ENCODE results near the gene SELP. TPM values are rescaled to one million over a fixed set of nuclear protein-coding genes. Genes with fewer than 3 reads are reported as not detected.
A peak's percentile ranks its signal among the peaks of the same experiment; 100 is the strongest.

The SELP gene
- total RNA-seq, 2 experiments from 2014 or later, result 0.42 to 1.1 TPM

DNA sequence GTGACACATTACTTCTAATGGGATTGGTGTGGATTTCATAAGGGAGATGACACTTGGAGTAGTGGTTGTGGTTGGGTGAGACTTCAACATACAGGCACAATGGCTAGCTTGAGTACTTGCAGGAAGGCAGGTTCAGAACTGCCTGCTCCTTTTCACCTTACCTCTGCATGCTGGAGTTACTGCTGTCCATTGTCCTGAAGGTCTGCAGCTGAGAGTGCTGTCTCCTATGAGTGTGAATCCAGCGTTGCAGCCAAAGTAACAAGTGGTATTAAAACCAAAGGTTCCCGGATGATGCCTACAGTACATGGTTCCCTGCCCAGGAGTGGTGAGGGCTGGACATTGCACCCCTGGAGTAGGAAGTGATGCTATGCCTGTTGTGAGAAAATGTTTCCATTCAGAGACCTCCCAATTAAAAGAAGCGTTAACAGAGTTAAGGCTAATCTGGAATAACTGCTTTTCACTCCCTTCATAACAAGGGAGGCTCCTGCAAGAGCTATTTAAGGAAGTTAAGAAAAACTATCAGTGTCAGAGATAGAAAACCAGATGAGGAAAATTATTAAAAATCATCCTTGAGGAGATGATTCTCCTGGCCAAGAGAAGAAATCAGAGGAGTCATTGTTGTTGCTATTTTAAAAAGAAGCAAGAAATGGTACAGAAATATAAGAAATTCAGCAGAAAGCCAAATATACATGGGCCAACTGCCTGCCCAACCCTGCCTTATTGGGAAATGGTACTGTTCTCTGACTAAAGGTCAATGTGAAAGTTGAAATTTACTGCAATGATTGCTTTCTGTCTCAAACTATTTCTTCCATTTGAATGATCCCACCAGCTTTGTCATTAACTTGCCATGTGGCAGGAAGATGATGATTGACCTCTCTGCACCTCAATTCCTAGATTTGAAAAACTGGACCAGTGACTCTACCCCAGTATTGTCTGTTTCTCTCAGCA is 33.9 kb downstream of the SELP start:
- Mint-ChIP-seq H3K4me3 (no peak overlapping the region), H3K36me3 (no peaks in the 10 kb centered on the region), H3K27ac (no peak overlapping the region), H3K27me3 (no peaks in the 10 kb centered on the region), H3K9me3 (no peaks in the 10 kb centered on the region), H3K4me1 (peaks cover 54% of the 10 kb centered on the region)
- peak; percentile 23 for DNase-seq

DNA sequence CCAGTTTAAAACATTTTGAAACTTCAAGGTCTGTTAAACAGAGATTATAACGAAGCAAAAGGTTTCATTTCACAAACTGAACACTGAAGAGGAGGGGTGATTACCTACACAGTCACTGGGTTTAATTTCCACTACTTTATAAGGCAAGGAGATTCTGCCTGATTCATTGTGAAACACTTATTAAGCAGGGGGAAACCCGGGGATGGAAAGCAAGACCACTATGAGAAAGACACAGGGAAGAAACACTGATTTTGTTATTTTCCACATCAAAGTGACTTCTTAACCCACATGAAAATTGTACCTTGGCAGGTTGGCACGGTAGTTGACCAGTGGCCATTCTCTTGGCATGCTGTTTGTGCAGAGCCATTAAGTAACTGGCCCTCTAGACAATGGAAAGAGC is 35.5 kb downstream of the SELP start:
- Mint-ChIP-seq H3K4me3 (peak overlapping the region; percentile 72), H3K36me3 (no peaks in the 10 kb centered on the region), H3K4me1 (peaks cover 61% of the 10 kb centered on the region), H3K9me3 (no peaks in the 10 kb centered on the region), H3K27me3 (no peaks in the 10 kb centered on the region), H3K27ac (peak overlapping the region; percentile 94)
- peak; percentile 57 for DNase-seq

DNA sequence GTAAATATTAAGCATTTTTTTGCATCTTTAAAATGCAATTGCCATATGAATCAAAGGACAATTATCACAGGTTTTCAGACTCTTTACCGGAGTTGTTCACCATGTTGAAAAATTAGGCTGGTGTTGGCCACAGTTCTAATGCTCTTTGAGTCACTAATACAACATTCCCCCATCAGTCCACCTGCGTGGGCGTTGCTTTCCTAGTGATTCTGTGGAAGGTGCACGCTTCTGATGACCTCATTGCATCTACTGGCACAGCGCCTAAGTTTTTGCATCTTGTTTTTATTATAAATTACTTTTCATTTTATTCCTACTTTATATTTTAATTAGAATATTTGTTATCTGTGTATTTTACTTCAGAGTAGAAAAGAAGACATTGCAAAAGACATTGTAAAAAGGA is 39.0 kb downstream of the SELP start:
- Mint-ChIP-seq H3K9me3 (no peaks in the 10 kb centered on the region), H3K36me3 (peaks cover 2% of the 10 kb centered on the region), H3K27ac (no peak overlapping the region), H3K27me3 (no peaks in the 10 kb centered on the region), H3K4me3 (no peak overlapping the region), H3K4me1 (peaks cover 86% of the 10 kb centered on the region)
- DNase-seq, result no peak

DNA sequence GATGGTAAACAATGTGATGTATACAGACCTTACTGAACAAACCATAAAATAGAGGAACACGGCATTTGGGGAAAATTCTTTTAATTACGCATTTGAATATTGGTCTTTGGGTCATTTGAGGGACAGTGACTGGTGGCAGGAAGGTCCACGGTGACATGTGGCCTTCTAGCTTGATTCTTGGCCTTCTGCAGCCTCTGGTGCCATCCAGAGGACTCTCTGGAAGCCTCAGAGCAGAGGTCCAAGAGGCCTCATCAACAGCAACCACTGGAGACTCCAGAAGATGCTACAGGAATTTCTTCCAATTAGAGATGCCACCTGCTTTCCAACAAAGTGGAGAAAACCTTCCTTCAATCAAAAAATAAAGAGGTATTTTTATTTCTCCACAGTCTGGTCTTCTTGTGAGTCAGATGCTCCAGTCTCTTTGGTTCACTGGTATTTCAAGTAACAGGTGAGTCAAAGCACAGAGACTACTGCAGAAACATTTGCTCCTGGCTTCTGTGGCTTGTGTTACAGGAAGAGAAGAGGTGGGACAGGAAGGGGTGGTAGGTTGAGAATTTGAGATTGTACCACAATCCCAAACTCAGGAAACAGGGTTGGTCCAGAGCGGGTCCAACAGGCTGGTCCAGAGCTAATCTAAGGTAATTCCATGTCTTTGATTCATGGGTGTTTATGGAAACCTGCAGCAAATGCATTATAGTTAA is 41.0 kb downstream of the SELP start:
- H3K36me3 Mint-ChIP-seq, result peaks cover 2% of the 10 kb centered on the region

DNA sequence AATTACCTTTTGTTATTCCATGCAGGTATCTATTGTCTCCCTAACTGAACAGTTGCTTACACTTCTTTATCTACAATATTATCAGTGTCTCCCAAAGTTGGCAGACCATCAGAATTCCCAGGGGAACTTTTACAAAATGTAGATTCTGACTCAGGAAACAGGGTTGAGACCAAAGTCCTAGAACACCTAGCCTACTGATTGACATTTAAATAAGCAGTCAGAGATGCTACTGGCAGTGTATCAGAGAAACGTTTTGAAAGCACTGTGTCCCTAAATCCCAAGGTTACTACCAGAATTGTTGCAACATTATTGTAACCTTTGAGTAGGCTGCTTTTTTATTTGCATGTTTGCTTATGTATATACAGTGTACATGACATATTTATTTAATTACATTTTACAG is 41.8 kb downstream of the SELP start:
- peaks cover 76% of the 10 kb centered on the region for H3K4me1 Mint-ChIP-seq
- DNase-seq, result no peak
- no peak overlapping the region for H3K4me3 Mint-ChIP-seq
- no peaks in the 10 kb centered on the region for H3K27me3 Mint-ChIP-seq
- H3K27ac Mint-ChIP-seq, result peak overlapping the region; percentile 90
- no peaks in the 10 kb centered on the region for H3K9me3 Mint-ChIP-seq
- H3K36me3 Mint-ChIP-seq, result peaks cover 6% of the 10 kb centered on the region

More for the DNA sequence above, 41.0 kb downstream of the SELP start:
- H3K9me3 Mint-ChIP-seq, result no peaks in the 10 kb centered on the region
- no peaks in the 10 kb centered on the region for H3K27me3 Mint-ChIP-seq
- peak overlapping the region; percentile 90 for H3K27ac Mint-ChIP-seq
- H3K4me1 Mint-ChIP-seq, result peaks cover 77% of the 10 kb centered on the region
- peak overlapping the region; percentile 71 for H3K4me3 Mint-ChIP-seq
- DNase-seq, result peak; percentile 47

DNA sequence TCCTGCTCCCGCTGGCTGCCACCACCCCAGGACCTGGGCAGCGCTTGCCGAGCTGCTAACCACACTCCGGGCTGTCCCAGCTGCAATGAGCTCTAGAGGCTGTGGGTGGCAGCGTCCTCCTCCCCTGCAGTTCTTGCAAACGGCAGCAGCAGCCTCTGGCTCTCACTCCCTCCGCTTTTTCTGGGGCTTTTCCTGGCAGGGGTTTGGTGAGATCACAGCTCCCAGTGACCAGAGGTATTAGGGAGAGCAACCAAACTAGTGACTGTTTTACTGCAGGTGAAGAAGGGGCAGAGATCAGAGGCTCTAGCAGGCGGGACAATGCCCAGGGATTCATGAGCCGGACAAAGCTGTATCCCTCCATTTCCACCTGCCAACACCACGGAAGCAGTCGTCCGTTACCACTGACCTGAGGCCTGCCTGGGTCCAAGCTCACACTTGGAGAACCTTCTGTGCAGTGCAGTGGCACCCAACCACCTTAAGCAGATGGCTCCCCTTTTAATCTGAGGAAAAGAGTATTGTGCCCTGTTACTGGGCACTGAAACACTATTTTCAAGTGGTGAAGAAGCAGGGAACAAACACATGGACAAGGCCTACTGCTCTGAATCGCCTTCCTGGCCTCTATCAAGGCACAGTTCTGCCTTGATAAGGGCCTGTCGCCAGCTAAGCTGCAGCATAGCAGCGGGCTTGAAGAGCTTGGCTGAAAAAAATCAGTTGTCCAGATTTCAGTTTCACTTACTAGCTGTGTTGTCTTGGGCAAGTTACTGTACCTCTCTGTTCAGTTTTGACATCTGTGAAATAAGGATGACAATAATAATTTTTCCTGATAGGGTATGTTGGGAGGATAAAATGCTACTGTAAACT is 43.3 kb downstream of the SELP start, which contains the start of gene F5:
TSS of gene F5 (minus strand) at position 87 of the 861 bp plus-strand sequence. CDS start 95 bp downstream, outside the sequence.
- peak within 1 kb of the TSS; percentile 89 for H3K27ac Mint-ChIP-seq
- peaks cover 68% of the 10 kb centered on the region for H3K4me1 Mint-ChIP-seq
- peaks cover 12% of the 10 kb centered on the region for H3K36me3 Mint-ChIP-seq
- DNase-seq, result peak; percentile 82
- H3K9me3 Mint-ChIP-seq, result no peaks in the 10 kb centered on the region
- no peaks in the 10 kb centered on the region for H3K27me3 Mint-ChIP-seq
- peak within 1 kb of the TSS; percentile 93 for H3K4me3 Mint-ChIP-seq

DNA sequence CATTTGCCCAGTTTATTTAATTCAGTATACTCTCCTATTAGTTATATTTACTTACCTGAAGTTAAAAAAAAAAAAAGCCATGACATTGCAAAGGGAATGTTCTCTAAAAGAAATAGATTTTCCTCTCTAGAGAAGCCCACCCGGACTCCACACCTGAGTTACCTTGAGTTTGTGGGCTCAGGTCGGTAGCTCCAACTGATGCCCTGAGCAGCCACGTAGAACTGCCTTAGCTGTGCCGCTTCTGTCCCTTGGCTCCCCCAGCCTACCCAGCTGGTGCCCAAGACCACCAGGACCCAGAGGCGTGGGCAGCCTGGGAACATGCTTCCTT is 43.9 kb downstream of the SELP start:
- Mint-ChIP-seq H3K4me1 (peaks cover 65% of the 10 kb centered on the region), H3K9me3 (no peaks in the 10 kb centered on the region), H3K4me3 (peak overlapping the region; percentile 93), H3K27ac (peak overlapping the region; percentile 89), H3K27me3 (no peaks in the 10 kb centered on the region), H3K36me3 (peaks cover 12% of the 10 kb centered on the region)
- DNase-seq, result no peak

DNA sequence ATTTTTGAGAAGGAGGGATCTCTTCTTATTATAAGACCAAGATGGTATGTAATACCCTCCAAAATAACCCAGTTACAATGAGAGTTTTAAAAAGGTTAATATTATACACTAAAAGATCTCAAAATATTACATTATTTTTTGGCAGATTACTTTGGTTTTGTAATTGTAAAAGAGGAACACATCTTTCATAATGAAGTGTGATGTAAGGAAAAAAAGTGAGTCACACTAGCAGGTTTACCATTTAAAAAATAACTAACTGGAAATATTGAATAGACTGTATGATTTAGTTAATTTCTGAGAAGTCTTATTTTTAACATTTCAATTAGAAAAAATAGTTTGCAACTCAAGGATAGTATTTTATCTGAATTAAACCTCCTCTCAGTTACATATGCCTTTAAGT is 44.7 kb downstream of the SELP start:
- Mint-ChIP-seq H3K4me3 (peak overlapping the region; percentile 93), H3K27ac (peak overlapping the region; percentile 89), H3K36me3 (peaks cover 12% of the 10 kb centered on the region), H3K9me3 (no peaks in the 10 kb centered on the region), H3K4me1 (peaks cover 58% of the 10 kb centered on the region), H3K27me3 (no peaks in the 10 kb centered on the region)
- DNase-seq, result no peak

DNA sequence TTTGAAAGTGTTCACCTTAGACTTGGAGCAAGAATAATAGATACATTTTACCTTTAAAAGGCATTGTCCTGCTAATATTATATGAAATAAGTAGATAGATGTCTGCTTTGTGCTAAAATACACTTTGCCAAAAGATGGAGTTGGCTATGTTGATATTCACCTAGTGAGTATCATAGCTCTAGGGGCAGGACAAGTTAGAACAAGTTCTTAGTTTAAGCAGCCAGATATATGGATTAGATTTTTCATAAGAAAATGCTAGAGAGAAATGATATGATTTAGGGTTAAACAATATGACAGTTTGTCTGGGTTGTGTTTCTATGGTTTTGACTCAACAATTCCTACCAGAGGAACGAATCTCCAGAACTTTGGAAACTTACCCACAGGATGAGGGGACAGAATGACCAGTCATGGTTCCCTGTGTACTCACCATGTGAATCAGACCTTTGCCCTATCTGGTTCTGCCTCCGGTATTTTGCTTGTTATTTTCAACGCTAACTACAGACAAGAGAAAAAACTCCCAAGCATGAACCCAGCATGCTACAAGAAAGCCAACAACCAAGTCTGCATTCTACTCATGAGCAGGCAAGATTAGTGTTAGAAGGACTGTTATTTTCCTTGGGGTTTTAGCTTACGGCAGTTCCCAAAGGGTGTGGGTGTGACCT is 45.3 kb downstream of the SELP start:
- Mint-ChIP-seq H3K4me3 (peak overlapping the region; percentile 93), H3K27ac (peak overlapping the region; percentile 89), H3K9me3 (no peaks in the 10 kb centered on the region), H3K27me3 (no peaks in the 10 kb centered on the region), H3K36me3 (peaks cover 12% of the 10 kb centered on the region), H3K4me1 (peaks cover 54% of the 10 kb centered on the region)
- no peak for DNase-seq

DNA sequence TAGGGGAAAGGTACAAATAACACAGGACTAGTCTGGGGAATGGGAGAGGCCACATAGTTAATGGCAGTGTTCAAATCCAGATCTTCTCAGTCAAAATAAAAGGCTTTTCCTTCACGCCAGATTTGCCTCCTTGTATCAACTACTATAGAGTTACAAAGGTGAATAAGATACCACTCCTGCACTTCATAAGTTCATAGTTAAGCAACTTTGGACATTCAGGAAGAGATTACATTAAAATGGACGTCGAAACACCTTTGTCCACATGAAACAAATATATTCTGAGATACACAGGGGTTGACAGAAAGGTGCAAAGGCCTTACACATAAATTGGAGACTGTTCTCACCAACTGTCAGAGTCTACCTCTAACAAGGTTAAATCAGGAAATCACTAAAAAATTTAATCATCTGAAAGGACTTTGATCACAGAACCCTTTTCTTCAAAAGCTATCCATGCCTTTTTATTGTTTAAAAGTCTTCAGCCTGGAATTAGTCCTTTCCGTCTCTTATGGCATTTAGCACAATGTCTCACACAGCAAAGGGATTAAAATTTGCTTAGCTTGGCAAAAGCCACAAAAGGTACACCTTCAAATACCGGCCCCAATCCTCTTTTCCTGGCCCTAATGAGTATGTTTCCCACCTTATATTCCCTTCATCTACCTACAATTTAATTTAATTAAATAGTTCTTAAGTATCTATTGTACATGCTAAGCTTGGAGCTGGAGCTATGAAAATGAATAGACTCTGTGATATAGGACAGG is 51.8 kb downstream of the SELP start:
- Mint-ChIP-seq H3K4me1 (peaks cover 7% of the 10 kb centered on the region), H3K27me3 (no peaks in the 10 kb centered on the region), H3K9me3 (no peaks in the 10 kb centered on the region), H3K36me3 (peaks cover 32% of the 10 kb centered on the region), H3K27ac (no peak overlapping the region), H3K4me3 (no peak overlapping the region)
- DNase-seq, result no peak

DNA sequence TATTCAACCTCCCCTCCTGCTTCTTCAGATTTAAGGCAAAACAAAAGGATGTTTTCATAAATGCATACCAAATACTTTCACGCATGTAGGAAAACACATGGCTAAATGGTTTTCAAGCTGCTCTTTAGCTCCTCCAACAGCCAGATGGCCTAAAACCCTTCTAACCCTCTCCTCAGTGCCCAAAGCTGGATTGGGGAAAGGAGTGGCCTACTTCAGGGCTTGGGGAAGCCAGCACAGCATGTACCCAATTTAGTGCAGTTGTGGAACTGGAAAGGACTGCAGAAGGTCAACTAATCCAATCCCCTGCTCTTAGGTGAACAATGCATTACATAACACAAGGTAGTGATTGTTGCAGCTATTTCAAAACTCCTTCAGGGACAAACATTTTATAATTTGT is 53.0 kb downstream of the SELP start:
- no peak overlapping the region for H3K4me3 Mint-ChIP-seq
- no peaks in the 10 kb centered on the region for H3K9me3 Mint-ChIP-seq
- DNase-seq, result no peak
- no peak overlapping the region for H3K27ac Mint-ChIP-seq
- H3K4me1 Mint-ChIP-seq, result peaks cover 2% of the 10 kb centered on the region
- peaks cover 33% of the 10 kb centered on the region for H3K36me3 Mint-ChIP-seq
- H3K27me3 Mint-ChIP-seq, result no peaks in the 10 kb centered on the region

DNA sequence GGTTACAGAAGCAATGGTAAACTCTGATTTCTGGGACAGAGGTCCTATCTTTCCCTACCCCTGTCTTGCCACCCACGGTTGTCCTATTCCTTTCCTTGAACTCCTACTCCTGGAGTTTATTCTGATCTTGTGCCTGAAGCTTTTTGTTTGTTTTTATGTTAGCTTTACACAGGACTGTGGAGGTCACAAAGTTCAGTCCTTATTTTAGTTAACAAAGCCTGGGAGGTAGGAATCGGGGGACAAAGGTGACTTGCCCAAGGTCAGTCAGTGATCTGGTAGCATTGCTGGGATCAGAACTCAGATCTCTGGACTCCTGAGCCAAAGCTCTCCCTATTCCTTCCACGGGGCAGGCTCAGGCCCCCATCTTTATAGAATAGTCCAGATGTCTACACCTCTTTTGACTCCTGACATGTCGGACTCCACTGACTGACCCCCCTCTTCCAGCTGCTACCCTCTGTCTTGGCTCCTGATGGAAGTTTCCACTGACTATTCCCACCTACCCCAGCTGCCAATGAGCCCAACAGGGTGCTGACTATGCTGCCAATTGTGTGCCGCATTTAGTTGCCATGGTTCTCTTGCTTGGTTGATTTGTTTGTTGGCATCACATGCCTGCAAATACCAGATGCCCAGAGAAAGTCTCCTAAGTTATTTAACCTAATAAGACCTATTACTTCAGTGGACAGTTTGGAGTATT is 53.5 kb downstream of the SELP start:
- Mint-ChIP-seq H3K27ac (no peak overlapping the region), H3K27me3 (no peaks in the 10 kb centered on the region), H3K4me1 (peaks cover 2% of the 10 kb centered on the region), H3K9me3 (no peaks in the 10 kb centered on the region), H3K4me3 (no peak overlapping the region), H3K36me3 (peaks cover 39% of the 10 kb centered on the region)
- no peak for DNase-seq

DNA sequence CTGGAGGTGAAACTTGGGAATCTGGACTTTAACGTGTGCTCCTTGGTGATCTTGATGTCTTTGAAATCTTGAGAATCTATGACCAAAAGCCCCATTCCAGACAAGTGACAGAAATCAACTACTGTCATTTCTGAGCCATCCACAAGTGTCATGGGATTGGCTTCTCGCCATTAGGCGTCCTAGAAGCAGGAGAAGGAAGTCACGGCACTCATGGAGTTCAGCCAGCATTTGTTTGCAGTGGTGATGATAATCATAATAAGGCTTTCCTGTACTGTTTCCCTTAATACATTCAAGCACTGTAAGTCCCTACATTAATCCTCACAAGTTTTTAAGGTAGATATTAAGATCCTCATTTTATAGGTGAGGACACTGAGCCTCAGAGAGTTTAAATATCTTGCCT is 55.6 kb downstream of the SELP start:
- H3K4me1 Mint-ChIP-seq, result peaks cover 2% of the 10 kb centered on the region
- H3K4me3 Mint-ChIP-seq, result no peak overlapping the region
- H3K36me3 Mint-ChIP-seq, result peaks cover 46% of the 10 kb centered on the region
- H3K27ac Mint-ChIP-seq, result no peak overlapping the region
- no peaks in the 10 kb centered on the region for H3K27me3 Mint-ChIP-seq
- no peaks in the 10 kb centered on the region for H3K9me3 Mint-ChIP-seq
- DNase-seq, result no peak
